Ammon's horn (tissue), 1 donor: Measurements from ENCODE around the gene LONP2.
"Not testable (repeated sequence)": the region's sequence is repeated elsewhere in the genome, so short reads cannot be mapped to it uniquely, and the experiment has no call there.

Experiments used
- DNase-seq: peaks from one replicate; pipeline ENCODE4 v3.0.0-alpha.2; 2016; ENCODE audit warnings: low spot score

The LONP2 gene

DNA sequence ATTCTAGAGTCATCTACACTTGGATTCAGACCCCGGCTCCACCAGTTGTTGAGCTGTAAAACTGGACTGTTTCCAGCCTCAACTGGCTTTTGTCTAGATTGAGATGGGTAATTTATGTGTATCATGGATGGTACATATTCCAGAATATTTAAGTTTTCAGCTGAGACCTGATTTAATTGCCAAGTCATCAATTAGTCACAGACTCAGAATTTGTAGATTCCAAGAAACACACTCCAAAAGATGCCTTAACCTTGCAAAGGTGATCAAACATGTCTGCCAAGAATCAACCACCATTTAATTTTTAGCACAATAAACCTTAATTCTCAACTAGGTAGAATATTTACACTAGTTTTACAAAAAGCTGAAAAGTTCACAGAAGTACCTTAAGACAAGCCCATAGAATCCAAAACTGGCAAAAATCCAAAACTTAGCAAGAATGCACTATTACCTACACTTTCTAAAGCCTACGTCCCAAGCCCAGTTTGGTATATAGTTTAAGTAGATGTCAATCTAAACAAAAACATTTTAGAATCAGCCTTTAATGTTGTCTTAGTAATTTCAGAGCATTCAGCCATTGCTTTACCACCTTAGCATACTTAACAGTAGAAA, 123.4 kb downstream of the LONP2 start:
- DNase-seq = no peak

DNA sequence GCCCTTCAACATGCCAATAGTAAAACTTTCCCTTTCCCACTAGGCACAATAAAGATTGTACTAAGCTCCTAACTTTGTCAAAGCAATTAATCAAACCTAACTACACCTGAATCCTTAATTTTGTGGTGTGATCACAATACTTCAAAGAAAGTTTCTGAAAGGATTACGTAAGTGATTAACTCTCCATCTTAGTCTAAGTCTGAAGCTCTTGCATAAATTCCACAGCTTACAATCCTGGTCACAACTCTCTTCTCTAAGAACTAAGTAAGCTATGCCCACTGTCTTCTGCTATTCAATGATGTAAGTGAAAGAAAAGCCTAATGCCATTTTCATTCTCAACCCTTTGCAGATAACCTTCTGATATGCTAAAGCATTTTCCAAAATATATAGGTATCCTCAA, 125.7 kb downstream of the LONP2 start:
- no peak for DNase-seq

DNA sequence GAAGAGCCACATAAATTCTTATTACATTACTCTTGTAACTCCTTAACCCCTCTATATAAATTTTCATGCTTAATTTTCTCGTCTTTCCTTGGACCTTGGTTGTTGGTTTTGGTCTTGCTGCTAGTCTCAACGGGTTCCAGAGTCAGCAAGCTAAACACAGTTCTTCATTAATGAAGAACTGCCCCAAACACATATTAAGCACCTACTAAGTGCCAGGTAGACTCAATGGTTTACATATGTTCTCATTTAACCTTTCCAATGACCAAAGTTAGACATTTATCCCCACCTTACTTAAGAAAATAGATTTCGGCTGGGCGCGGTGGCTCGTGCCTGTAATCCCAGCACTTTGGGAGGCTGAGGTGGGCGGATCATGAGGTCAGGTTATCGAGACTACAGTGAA, 126.1 kb downstream of the LONP2 start:
- no peak for DNase-seq

DNA sequence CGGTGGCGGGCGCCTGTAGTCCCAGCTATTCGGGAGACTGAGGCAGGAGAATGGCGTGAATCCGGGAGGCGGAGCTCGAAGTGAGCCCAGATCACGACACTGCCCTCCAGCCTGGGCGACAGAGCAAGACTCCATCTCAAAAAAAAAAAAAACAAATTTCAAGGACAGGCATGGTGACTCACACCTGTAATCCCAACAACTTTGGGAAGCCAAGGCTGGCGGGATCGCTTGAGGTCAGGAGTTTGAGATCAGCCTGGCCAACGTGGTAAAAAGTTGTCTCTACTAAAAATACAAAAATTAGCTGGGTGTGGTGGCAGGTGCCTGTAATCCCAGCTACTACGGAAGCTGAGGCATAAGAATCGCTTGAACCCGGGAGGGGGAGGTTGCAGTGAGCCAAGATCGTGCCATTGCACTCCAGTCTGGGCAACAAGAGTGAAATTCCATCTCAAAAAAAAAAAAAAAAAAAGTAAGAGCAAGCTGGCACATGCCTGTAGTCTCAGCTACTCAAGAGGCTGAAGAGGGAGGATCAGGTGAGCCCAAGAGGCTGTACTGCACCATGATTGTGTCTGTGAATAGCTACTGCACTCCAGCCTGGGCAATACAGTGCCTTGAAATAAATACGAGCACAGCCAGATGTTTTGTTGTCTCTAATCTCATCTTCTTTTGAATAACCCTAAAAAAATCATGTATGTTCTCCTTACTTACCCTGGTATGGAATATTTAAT, 126.7 kb downstream of the LONP2 start:
- not testable (repeated sequence) for DNase-seq

DNA sequence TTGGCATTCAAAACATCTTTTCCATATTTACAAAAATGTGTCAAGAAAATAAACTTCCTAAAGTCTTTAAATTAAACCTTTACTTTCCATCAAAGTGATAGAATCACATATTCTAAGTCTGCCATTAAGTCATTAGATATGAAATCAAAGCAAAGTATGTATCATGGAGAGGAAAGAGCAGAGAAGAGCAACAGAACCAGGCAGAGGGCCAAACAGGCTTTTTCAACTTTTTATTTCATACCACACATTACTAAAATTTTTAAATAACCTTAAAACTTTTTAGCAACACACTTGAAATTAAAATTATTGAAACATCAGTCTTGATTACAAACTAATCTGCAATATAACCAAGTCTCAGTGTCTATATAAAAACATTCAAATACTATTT, 127.3 kb downstream of the LONP2 start:
- no peak for DNase-seq

DNA sequence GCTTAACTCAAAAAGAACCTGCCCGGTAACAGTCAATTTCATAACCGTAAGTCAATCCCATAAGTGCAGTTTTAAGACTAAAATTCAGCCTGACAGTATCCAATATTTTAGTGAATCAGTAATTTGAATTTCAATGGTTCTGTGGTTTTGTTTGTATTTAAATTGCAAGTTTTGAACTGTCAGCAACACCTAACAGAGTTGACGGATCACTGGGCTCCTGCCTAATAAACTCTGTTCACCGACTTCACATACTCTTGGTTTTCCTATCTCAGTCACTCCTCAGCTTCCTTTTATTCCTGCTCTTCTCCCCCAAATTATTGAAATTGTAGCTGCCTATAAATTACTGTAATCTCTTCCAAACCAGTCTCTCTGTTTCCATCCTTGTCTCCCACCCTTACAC, 128.6 kb downstream of the LONP2 start:
- DNase-seq = no peak

DNA sequence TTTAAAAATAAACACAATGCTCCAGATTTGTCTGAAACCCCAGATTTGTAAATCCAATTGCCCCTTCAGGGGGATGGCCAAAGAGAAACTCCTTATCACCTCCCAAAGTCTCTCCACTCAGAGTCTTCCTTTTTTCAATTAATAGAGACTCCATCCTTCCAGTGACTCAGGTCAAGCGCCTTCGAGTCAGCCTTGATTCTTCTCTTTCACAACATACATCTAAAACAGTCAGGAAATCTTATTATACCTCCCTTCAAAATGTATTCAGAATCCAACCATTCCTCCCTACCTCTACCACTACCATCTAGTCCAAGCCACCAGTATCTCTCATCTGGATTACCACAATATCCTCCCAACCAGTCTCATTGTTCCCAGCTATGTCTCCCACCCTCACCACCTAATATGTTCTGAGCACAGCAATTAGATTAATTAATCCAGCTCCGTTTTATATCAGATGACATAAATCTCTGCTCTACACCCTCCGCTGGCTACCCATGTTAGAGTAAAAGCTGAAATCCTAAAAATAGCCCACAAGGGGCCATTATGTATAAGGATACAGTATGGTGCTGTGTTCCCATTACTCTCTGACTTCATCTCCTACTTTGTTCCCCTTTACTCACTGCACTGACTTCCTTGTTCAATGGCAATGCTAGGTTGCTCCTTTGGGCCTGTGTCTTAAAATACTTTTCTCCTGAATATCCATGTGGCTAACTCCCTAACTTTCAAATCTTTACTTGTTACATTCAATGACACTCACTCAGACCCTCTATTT, 129.3 kb downstream of the LONP2 start:
- no peak for DNase-seq

DNA sequence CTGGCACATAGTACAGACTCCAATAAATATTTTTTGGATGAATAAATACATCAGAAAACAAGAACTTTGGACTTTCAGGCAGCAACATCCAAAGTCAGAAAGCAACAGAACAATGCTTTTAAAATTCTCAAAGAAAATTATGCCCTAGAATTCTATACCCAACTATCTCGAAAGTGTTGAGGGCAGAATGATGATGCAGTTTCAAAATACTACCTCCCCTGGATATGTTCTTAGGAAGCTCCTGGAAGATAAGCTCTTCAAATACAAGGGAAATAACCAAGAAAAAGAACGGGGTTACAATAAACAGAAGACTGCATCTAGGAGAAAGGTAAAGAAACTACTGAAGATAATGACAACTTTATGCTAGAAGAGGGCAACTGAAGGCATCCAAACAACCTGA, 130.2 kb downstream of the LONP2 start:
- no peak for DNase-seq

DNA sequence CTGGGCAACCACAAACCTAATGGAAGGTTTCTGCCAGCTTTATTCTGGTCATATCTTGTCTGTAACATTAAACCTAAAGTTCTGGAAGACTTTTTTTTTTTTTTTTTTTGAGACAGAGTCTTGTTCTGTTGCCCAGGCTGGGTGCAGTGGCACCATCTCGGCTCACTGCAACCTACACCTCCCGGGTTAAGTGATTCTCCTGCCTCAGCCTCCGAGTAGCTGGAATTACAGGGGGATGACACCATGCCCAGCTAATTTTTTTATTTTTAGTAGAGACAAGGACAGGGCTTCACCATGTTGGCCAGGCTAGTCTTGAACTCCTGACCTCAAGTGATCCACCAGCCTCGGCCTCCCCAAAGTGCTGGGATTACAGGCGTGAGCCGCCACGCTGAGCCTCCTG, 133.2 kb downstream of the LONP2 start:
- not testable (repeated sequence) for DNase-seq

DNA sequence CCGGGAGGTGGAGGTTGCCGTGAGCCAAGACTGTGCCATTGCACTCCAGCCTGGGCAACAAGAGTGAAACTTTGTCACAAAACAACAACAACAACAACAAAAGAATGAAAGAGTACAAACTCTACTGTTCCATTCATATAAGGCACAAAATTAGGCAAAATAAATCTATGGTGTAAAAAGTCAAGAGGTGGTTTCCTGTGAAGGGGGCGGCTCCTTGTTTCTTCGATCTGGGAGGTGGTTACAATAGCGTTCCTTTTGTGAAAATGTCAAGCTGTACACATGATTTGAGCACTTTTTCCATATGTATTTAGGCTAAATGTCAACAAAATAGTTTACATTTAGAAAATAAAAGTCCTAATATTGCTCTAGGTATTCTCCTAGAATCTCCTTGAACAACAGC, 134.2 kb downstream of the LONP2 start:
- DNase-seq = no peak

DNA sequence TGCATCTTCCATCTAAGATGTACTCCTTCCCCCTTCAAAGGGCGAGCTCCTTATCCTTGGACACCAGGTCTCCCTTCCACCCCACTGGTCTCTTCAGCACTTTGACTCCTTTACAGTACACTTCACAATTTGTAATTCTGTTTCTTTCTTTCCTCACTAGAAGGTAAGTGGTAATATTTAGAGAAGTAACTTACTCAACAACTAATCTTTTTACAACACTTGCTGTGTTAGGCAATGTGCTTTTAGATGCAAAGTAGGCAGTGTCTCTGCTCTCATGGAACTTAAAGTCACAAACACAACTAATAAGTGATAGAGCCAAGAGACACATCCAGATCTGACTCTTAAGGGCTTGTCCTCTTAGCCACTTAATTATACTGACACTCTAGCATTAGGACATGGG, 134.7 kb downstream of the LONP2 start:
- DNase-seq = no peak

DNA sequence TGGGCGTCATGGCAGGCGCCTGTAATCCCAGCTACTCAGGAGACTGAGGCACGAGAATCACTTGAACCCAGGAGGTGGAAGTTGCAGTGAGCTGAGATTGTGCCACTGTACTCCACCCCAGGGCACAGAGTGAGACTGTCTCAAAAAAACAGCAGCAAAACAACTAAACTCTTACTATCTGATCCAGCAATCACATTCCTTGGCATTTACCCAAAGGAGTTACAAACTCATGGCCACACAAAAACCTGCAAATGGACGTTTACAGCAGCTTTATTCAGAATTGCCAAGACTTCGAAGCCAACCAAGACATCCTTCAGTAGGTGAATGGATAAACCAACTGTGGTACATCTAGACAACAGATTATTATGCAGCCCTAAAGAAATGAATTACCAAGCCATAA, 137.1 kb downstream of the LONP2 start:
- no peak for DNase-seq

DNA sequence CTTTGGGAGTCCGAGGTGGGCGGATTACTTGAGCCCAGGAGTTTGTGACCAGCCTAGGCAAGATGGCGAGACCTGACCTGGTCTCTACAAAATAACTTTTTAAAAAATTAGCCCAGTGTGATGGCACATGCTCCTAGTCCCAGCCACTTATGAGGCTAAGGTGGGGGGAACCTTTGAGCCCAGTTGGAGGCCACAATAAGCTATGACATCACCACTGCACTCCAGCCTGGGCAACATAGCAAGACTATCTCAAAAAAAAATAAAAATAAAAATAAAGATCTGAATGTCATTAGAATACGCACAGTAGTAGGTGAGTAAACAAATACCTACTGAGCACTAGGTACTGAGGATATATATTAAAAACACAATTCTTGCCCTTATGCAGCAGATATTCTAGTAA, 138.0 kb downstream of the LONP2 start:
- DNase-seq = no peak

DNA sequence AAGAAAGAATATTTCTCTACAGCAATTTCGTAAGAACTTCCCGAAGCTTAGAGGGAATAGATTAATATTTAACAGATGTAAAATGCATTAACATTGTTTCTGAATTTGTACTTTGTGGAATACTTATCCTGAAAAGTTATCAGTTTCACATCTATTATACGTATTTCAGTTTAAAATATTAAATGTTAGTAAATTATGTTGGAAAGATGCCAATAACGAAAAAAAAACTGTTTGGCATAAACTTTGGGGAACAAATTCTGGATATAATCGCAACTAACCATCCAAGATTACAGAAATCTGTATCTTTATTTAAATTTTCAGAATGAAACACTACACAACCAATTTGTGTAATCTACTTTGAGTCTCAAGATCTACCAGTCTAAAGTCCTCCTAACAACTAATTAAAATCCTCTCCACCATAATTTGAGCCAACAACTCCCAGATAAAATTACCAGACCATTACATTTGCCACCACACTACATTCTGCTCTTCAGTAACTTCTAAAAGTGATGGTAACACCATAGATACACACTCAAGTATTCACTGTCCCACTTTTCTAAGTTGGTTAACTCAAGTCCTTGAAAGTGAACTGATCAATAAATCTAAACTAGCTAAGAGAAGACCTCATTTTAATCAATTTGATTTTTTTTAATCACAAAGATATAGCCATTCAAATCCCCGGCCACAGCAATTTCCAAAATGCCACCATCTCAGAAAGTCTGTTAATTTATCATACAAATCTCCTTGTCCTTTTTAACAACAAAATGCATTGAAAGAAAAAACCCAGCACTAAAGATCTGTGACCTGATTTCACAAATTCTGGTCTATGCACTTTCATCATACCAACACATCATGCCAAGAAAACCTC, 139.1 kb downstream of the LONP2 start:
- DNase-seq = no peak

DNA sequence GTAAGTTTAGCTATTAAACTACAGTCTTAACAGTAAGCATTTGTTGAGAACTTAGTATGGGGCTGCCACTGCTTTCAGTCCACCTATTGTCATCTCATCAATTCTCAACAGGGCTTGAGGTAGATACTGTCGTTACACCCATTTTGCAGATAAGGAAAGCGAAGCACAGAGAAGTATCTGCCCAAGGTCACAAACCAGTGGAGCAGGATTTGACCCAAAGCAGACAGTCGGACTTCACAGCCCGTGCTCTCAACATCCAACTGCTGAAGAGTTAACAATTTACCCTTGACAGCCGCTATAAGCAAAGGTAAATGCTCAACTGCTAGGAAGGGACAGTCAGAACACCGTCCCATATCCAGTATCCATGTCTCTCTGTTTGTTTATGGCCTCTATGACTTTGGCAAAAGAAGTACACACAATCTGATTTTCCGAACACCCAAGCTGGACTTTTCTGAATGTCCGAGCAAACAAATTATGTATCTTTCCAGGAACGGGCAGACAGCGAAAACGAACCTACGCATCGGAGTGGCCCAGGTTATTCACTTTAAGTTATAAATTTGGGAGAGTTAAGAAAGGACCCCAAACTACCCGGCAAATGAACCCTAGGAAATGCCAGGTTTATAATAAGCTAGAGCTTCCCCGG, 139.9 kb downstream of the LONP2 start:
- no peak for DNase-seq

DNA sequence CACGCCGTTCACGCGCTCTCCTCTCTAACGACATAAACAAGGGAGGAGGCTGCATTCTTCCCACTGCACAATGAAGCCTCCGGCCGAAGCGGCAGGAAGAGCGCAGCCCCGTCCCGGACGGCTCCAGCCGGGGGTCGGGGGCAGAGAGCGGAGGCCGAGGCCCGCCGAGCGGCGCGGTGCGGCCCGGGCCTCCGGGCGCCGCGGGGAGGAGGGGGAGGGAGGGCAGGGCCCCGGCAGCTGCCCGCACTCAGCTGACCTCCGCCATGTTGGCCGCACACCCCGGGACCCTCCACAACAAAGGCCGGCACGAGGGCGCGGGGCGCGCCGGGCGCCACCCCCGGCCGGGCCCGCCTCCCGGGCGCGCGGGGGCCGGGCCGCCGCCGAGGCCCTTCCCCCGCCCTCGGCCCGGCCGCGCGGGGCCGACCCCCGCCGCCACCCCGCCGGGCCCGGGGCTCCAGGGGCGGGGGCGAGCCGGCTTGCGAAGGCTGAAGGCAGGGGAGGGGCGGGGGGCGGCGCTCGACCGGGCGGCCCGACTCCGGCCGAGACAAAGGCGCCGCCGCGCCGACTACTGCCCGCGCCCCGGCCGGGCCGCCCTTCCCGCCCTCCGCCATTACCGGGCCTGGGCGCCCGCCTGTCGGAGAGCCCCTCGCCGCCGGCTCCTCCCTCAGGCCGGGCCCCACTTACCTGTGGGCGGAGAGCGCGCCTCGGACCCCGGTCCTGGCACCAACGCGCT, 140.6 kb downstream of the LONP2 start:
- DNase-seq = peak; percentile 59

DNA sequence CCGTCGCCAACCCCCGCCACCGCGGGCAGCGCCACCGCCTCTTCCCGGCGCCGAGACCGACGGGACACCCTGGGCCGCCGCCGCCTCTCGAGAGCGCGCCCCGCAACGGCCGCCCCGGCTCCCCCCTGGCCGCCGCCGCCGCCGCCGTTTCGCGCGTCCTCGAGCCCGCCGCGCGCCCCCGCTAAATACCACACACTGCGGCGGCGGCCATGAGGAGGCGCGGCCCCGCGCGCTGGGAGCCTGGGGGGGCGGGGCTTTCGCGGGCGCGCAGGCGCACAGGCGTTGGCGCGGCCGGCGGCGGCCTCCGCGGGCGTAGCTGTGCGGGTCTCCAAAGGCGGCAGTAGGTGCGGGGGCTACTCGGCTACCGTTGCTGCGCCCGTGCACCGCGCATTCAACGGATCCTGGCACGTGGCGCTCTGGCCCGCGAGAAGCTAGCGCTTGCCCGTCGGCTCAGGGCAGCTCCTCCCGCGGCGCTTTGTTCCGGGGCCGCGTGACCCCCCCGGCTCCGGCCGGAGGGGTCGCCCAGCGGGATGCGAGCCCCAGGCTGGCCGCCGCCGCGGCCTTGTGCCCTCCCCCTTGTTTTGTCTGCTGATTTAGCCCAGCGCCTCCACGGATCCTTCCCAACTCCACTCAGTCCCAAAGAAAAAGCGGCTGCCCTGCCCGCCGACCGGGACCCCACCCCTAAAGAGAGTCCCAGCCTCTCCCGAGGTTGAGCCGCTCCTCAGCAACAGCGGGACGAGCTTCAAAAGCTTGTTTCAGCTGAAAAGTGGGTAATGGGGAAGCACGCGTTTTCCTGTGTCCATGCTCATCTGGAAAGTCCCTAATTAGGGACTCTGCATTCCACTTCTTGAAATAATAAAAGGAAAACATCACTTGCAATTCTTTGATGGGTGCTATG, 141.4 kb downstream of the LONP2 start, which contains the start of gene SIAH1:
TSS of gene SIAH1 (minus strand) at position 161 of the 898 bp plus-strand sequence. CDS start 22,985 bp downstream, outside the sequence.
- DNase-seq = peak; percentile 86

DNA sequence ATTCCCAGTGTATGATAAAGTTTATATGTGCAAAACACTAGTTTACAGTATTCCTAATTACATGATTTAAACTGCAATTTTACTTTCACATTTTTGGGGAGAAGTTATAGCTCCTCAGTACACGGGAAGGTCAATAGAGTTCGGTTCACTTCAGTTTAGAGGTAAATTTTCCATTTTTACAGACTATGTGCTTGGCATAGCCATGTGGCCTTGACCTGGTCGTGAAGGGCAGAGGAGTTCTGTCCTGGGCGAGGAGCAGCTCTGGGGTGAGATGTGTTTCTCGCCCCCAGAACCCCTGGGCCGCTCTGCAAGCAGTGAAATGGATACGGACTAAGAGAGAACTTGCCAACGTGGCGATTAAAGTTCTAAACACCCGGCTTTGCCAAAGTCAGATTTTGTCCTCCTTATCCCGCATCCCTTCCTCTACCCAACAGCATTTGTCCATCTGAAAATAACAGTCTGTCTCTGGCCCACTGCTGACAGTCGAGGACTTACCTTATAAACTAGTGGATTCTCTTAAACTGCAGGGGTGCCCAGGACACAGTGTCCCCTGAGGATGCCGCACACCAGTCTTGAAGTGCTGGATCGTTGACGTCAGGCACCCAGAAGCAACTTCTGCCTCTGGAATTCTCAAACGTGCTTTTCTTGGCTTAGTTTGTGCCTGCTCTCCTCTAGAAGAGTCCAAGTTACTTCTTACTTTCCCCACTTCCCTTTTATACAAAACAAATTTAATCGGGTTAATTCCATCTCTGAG, 142.6 kb downstream of the LONP2 start:
- no peak for DNase-seq

DNA sequence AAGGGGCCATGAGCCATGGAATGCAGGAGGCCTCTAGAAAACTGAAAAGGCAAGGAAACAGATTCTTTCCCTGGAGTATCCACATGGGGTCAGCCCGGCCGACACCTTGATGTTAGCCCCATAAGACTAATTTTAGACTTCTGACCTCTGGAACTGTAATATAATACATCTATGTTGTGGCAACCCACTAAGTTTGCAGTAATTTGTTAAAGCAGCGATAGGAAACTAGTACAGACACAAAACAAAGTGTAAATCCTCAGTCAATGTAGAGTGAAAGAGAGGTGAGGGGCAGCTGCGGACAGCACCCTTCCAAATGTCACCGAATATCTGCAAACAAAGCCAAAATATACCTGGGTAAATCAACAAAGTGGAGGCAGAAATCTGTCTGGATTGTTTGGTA, 148.3 kb downstream of the LONP2 start:
- DNase-seq = no peak
